ENCODE data around the gene PDZRN4.

The PDZRN4 gene

DNA sequence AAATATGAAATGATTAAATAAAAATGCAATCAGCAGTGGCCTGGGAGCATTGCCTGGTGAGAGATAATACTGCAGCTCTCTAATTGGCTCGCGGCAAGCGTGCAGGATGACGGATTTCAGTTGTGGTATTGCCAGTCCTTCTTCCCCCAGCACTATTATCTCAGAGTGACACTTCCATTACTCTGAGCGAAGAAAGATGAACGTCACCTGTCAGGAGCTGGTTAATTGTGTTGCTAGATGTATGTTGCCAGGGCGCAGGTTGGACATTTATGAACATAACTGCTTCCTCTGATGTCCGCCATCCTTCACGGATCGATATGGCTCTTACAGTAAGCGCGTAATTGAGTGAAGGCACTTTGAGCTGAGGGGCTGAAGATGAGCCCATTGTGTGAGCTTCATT, 374.9 kb downstream of the PDZRN4 start:
- TF ChIP-seq, protein P1, sequence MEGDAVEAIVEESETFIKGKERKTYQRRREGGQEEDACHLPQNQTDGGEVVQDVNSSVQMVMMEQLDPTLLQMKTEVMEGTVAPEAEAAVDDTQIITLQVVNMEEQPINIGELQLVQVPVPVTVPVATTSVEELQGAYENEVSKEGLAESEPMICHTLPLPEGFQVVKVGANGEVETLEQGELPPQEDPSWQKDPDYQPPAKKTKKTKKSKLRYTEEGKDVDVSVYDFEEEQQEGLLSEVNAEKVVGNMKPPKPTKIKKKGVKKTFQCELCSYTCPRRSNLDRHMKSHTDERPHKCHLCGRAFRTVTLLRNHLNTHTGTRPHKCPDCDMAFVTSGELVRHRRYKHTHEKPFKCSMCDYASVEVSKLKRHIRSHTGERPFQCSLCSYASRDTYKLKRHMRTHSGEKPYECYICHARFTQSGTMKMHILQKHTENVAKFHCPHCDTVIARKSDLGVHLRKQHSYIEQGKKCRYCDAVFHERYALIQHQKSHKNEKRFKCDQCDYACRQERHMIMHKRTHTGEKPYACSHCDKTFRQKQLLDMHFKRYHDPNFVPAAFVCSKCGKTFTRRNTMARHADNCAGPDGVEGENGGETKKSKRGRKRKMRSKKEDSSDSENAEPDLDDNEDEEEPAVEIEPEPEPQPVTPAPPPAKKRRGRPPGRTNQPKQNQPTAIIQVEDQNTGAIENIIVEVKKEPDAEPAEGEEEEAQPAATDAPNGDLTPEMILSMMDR (IDR thresholded peaks at IDR 0.05) = no peak
- H3K4me3 ChIP-seq = no peak overlapping the region
- no peak overlapping the region for H3K27ac ChIP-seq
- no peak for DNase-seq (ENCODE audit: low spot score)

DNA sequence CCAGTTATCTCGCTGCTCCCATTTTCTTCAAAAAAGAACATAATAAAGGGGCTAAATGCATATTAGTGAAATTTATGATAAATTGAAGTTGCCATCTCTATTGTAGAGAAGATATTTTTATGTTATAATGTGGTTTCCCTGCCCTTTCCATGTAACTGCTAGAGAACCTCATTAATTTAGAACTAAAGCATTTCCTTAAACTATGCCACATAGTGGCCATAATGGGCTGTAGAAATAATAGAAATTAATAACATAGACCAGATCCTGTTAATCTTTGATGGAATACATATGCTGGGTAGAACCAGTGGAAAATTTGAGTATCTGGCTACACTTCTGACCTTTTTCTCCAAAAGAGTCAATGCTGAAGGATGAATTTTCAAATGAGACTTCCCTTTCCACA, 376.7 kb downstream of the PDZRN4 start:
- DNase-seq (ENCODE audit: low spot score) = no peak
- Histone ChIP-seq H3K27ac (no peak overlapping the region), H3K4me3 (no peak overlapping the region)
- TF ChIP-seq, protein P1 (IDR thresholded peaks at IDR 0.05) = no peak

DNA sequence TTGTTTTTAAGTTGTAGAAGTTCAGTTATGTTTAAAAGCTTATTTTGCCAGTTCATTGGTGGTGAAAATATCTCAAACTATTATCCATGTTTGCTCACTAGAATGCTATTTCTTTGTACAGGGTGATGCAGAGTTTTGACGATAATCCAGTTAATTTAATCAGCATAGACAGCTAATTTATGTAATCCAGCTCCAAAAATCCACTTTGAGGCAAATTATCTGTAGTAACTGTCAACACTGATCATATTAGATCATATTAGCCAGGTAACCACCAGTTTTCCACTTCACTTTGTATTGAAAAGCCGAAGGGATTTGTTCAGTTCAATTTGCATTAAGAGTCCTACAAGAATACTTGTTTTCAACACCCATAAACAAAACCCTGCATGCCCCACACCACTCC, 378.6 kb downstream of the PDZRN4 start:
- H3K4me3 ChIP-seq = no peak overlapping the region
- TF ChIP-seq, protein P1 (IDR thresholded peaks at IDR 0.05) = no peak
- no peak overlapping the region for H3K27ac ChIP-seq
- no peak for DNase-seq (ENCODE audit: low spot score)

- Histone ChIP-seq H3K4me3 (no peak overlapping the region), H3K27ac (no peak overlapping the region)
- TF ChIP-seq, protein P1 (IDR thresholded peaks at IDR 0.05) = no peak
- no peak for DNase-seq (ENCODE audit: low spot score)
Observed at GRCh38 chr12:41573445-41573844, 385.3 kb downstream of the PDZRN4 start.

GRCh38 chr12:41576925-41577324, 388.8 kb downstream of the PDZRN4 start:
- H3K4me3 ChIP-seq = no peak overlapping the region
- TF ChIP-seq, protein P1 (IDR thresholded peaks at IDR 0.05) = no peak
- DNase-seq (ENCODE audit: low spot score) = no peak

DNA sequence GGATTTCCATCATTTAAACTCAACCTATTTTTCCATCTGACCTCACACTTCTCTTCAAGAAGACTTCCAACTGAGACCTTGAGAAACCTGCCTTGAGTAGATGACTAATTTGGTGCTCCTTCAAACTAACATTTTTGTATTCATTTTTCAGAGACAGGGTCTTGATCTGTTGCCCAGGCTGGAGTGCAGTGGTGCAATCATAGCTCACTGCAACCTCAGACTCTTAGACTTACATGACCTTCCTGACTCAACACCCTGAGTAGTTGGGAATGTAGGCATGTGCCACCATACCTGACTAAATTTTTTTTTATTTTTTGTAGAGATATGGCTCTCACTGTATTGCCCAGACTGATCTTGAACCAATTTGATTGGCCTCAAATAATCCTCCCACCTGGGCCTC, 389.9 kb downstream of the PDZRN4 start:
- Histone ChIP-seq H3K4me3 (no peak overlapping the region), H3K27ac (no peak overlapping the region)
- TF ChIP-seq, protein P1 (IDR thresholded peaks at IDR 0.05) = no peak
- DNase-seq (ENCODE audit: low spot score) = no peak

More at GRCh38 chr12:41576925-41577324, 388.8 kb downstream of the PDZRN4 start:
- H3K27ac ChIP-seq = no peak overlapping the region

DNA sequence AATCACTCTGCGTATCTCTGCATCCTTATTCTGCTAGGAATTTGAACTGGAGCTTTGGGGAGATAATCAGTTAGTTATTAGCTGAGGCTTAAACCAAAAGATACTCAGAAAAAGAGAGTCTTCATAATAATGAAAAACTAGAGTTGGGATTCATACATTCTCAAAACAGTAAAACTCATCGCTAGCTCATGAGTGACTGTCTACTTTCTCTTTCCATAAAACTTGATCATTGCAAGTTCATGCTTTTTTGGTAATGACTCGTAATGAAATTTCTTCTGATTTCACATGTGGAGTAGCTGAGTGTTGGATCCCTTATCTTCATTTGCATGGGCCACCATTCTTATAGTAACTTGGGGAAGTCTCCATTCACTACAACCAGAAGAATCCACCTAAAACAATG, 397.7 kb downstream of the PDZRN4 start:
- no peak for DNase-seq (ENCODE audit: low spot score)
- TF ChIP-seq, protein P1 (IDR thresholded peaks at IDR 0.05) = no peak
- H3K27ac ChIP-seq = no peak overlapping the region
- H3K4me3 ChIP-seq = no peak overlapping the region

Measured in coronary artery (tissue), 2 donors.